ELR (cell line): ENCODE results near the gene S100A5.

Experiments used
- DNase-seq: peaks from one replicate; pipeline ENCODE4 v3.0.0-alpha.2; 2015; ENCODE audit warnings: low read depth

Gene S100A5

GRCh38 chr1:153546796-153547559, 6.2 kb upstream of the S100A5 start:
- no peak for DNase-seq

DNA sequence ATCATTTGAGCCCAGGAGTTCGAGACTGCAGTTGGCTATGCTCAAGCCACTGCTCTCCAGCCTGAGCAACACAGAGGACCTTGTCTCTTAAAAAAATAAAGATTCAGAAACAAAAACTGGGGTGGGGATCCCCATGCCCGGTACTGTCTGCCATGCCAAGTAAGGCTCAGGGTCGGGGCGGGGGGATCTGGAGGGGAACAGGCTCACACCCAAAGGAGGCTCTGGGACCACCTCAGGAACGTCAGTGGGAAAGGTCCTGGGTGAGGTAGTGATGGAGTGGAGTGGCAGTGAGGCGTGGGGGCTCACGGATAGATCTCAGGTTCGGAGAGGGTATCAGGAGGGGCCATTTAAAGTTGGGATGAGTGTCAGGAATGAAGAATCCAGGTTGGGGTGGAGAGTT, 5.6 kb upstream of the S100A5 start:
- DNase-seq = no peak

GRCh38 chr1:153545067-153546055, 4.6 kb upstream of the S100A5 start, which contains the start of gene S100A4:
Gene S100A4, minus strand, starts transcription at chr1:153545806. Its CDS starts 1,012 bp downstream, at chr1:153544794.
- peak; percentile 88 for DNase-seq

DNA sequence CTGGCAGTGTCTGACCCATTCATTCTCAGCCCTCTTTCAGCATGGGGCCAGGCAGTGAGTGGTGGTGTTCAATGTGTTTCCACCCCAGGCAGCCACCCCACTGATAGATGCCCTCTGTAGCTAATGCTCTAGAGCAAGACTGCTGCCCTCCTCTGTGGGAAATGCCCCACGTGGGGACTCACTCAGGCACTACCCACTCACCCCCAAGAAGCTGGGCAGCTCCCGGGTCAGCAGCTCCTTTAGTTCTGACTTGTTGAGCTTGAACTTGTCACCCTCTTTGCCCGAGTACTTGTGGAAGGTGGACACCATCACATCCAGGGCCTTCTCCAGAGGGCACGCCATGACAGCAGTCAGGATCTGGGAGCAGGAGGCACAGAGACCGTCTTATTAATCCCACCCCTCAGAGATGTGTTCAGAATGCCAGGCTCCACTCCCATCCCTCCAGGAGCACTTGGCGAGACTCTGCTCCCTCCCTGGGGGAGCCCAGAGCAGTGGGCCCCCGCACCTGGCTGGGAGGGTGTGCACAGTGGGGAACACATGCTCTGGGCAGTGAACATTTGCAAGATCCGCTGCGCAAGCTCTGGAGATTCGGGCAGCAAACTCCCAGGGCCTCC, 3.8 kb upstream of the S100A5 start:
- DNase-seq = no peak

DNA sequence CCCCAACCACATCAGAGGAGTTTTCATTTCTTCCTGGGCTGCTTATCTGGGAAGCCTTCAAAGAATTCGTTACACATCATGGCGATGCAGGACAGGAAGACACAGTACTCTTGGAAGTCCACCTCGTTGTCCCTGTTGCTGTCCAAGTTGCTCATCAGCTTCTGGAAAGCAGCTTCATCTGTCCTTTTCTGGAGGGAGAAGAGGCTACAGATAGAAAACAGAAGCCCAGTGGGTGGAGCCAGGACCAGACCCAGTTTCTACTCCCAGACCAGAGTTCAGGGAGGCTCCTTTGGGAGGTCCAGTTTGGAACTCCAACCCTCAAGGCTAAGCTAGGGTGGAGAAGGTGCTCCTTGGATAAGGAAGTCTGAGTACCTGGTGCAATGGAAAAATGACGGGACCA, 3.0 kb upstream of the S100A5 start:
- DNase-seq = no peak

- no peak for DNase-seq
Measured at GRCh38 chr1:153542956-153543711, 2.4 kb upstream of the S100A5 start.

DNA sequence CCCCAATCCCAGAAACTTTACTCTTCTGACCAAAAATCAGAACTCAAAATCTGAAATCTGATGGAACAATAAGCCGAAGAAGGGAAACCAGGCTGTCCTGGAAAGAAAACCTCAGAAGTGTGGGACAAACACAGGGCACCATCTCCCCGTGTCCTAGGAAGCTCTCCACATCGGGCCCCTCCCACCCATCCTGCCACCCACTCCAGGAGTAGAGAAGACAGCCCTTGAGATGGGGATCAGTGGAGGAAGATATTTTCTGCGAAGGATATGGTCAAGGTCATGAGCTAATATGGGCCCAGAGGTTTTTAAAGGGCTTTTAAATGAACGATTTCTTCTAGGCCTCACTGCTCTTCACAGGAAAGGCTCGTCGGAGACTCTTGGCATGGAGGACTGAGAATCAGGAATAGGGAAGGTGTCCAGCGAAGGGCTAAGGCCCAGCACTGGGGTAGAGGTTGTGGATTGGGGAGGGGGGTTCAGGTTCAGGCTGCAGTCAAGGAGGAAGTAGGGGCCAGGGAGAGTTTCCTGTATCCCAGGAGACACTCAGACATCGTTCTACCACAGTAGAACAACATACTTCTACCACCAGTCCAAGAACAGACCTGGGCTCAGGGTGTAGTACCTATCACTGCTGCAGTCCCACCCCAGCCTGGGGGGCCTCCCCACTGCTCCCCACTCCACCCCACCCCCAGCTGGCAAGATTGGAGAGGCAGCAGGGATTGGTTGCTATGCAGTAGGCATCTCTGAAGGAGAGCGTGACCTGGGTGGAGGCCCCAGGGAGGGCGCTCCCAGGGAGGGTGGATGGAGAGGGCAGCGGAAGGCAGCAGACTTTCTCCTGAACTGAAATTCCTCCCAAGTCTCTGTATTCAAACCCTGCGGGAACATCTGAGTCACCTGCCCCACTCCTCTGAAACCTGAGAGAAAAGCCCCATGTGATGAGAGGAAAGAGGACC, 1.2 kb upstream of the S100A5 start:
- DNase-seq = no peak

DNA sequence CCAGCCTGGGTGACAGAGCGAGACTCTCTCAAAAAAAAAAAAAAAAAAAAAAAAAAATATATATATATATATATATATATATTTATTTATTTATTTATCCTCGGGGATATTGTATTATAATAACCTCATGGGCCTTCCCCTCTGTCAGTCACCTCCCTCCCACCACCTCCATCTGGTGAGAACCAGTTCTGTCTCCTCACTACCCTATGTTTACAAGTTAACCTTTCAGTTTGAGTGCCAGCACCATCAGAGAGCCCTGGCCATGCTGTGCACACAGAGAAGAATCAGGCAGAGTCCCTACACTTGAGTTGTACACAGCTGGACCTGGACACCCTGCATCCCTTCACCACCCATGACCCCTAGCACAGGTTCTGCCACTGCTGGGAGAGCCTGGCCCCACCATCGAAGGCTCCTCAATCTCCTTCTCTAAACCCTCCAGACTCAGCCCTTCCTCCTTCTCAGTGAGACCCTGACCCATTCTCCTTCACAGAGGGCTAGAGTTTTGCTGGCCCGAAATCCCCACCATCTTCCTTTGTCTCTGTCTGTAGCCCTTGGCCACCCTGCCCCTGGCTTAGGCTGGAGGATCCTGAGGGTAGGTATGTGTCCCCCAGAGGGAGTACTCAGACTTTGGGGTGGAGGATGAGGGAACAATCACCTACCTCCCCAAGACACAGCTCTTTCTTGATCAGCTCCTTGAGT, 1.2 kb downstream of the S100A5 start:
- DNase-seq = no peak

DNA sequence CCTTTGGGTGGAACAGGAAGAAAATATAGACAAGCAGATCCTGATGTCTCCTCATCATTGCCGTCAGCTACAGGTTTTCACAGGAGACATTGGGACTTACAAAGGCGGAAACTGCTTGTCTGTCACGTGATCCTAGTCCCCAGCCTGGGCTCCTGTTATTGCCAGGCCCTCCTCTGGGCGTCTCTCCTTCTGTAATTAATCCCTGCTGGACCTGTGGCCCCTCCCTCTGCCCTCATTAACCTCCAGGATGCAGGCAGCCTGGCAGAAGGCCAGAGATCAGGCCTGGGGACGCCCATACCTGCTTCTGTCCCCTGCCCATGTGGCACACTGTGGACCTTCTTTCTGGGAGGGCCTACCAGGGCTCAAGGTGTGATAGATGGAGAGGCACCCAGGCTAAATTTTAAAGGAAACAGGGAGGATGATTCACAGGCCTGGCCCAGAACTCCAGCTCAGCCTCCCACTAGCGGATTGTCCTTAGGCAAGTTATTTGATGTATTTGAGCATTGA, 2.4 kb downstream of the S100A5 start:
- peak; percentile 67 for DNase-seq

DNA sequence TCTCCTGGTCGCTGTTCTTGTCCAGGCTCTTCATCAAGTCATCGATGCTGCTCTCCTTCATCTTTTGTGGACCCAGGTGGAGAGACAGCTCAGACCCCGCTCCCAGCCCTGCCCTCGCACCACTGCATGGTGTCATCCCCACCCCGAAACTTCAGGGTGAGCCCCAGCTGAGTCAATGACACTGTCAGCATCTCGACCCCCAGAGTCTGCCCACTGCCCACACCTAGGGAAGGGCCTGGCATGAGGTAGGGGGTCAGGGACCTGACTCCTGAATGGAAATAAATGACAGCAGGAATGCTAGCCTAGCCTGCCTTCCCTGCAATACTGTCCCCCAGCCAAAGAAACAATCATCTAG, 3.4 kb downstream of the S100A5 start:
- DNase-seq = no peak

DNA sequence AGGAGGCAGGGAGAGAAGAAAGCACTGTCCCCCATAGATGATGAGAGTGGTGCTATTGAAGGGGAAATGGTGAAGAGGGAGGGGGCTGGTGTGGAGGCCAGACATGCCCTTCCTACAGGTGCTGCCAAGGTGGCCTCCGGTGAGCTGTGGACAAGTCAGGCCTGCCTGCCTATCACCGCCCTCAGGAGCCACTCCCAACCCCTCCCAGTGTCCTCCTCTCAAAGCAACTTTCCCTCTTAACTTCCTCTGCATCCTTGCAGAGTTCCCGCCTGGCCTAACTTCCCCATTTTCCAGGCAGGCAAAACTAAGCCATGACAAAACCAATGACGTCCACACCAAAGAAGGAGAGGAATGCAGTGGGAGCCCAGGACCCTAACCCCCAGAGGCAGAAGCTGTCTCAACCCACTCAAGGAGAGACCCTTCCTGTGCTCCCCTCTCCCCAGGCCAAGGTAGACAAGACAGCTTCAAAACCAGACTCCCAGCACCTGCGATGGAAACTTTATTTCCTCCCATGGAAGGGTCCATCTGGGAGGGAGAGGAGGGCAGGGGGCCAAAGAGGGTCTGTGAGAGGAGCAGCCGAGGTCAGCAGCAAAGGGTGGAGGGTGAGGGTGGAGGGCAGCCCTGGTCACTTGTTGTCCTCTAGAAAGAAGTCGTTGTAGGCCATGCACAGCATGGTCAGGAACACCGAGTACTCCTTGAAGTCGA, 3.9 kb downstream of the S100A5 start:
- no peak for DNase-seq

DNA sequence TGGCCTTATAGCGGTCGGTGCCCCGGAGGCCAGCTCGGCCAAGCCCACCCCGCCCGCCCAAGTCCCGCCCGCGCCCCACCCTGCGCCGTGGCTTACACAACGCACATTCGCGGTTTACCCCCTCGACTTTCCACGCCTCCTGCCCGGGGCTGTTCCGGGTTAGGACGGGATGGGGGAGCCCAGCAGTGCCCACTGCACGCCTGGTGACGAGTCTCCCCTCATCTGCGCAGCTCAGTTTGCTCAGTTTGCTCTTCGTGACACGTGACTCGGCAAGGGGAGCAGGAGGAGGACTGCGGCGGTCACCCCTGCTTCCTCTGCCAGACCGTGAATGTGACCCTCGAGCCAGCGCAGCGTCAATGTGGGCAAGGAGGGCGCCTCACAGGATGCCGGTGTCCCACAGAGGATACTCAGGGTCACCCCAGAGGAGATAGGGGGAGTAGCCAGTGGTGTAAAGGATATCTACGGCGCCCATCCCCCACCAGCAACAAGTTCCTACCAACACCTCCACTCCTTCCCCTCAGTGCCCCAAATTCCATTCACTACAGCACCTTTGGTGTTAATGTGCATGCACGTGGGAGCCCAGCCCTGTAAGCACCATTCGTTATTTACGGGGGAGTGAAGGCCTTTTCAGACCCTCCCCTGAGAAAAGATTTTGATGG, 4.6 kb downstream of the S100A5 start:
- DNase-seq = peak; percentile 98

GRCh38 chr1:153535242-153536011, 5.3 kb downstream of the S100A5 start, which contains the start of gene S100A6:
Gene S100A6, minus strand, starts transcription at chr1:153535991. Its CDS starts 652 bp downstream, at chr1:153535339.
- DNase-seq = peak; percentile 64

DNA sequence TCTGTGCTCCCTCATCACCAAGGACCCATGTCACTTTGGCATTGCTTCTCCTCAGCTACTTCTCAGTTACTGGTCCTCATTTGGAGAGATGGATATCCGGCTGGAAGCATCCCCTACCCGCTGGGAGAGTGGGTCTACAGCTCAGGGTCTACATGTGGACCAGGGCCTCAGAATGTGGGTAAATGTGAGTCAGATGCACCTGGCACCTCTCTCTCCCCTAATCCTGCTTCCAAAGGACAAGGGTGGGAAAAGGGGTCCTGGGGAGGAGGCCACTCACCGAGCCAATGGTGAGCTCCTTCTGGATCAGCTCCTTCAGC, 5.9 kb downstream of the S100A5 start:
- no peak for DNase-seq

GRCh38 chr1:153534226-153534924, 6.4 kb downstream of the S100A5 start:
- peak; percentile 85 for DNase-seq

- DNase-seq = peak; percentile 98
Measured at GRCh38 chr1:153533689-153534201, 7.0 kb downstream of the S100A5 start.
